K562 (cell line): Measurements from ENCODE around the gene COMMD1. TPM values are rescaled to one million over a fixed set of nuclear protein-coding genes. Genes with fewer than 3 reads are reported as not detected.

Experiments
- ADNP ChIP-seq: fragments of 200-800 bp; sonication (Bioruptor generic); IDR thresholded peaks from 2 replicates; pipeline ENCODE4 v1.6.1; 2016; ENCODE audit warnings: missing genetic modification characterization, missing compliant biosample characterization
- BDP1 ChIP-seq: IDR thresholded peaks from 3 replicates; pipeline ENCODE4 v1.6.1; 2011; ENCODE audit not compliant: insufficient read length, insufficient read depth
- HBP1 ChIP-seq: fragments of 450-650 bp; formaldehyde crosslinking; IDR thresholded peaks from 2 replicates; pipeline ENCODE4 v1.4.0; 2022; ENCODE audit warnings: missing genetic modification characterization
- NFRKB ChIP-seq: fragments of 450-650 bp; IDR thresholded peaks from 2 replicates; pipeline ENCODE4 v1.6.1; 2016; ENCODE audit warnings: low read depth
- TOE1 ChIP-seq, 2 experiments: fragments of 450-650 bp in 1 of 2; sonication (generic) in 1 of 2; formaldehyde crosslinking in 1 of 2; IDR thresholded peaks; 2 replicates each; pipeline versions ENCODE4 v1.7.1 to v1.8.0; 2016 to 2022; ENCODE audit warnings: borderline replicate concordance in 2 of 2, mild to moderate bottlenecking in 2 of 2, antibody characterized with exemption in 1 of 2, inconsistent platforms in 1 of 2, low read depth in 1 of 2, missing genetic modification reagents in 1 of 2, moderate library complexity in 1 of 2
- YY1 ChIP-seq, 3 experiments: IDR thresholded peaks; 2 replicates each; pipeline ENCODE4 v1.6.1; 2011; ENCODE audit warnings: low read length in 2 of 3, mild to moderate bottlenecking in 2 of 3, moderate library complexity in 2 of 3, borderline replicate concordance in 1 of 3, control low read depth in 1 of 3, low read depth in 1 of 3; ENCODE audit not compliant: insufficient read depth in 3 of 3, insufficient replicate concordance in 2 of 3, control insufficient read depth in 1 of 3, insufficient read length in 1 of 3; ENCODE audit errors: extremely low read depth in 1 of 3
- polyA plus RNA-seq, 8 experiments: library from polyadenylated mRNA; depleted of rRNA in 4 of 8; stranded (reverse) in 5 of 8; unstranded in 3 of 8; fragments of >200 nt; fragmentation: Nextera tagmentation in 2 of 8; fragmentation: Illumina TruSeq in 1 of 8; extraction: Ambion mirVana in 2 of 8; extraction: Trizol in 1 of 8; gene quantifications; 2 replicates each; pipeline versions ENCODE4 v1.2.1 to v1.2.3, GENCODE V29; 2011 to 2014; ENCODE audit warnings: inconsistent platforms in 1 of 8, missing spikeins in 1 of 8
- total RNA-seq, 7 experiments: library from RNA; depleted of rRNA in 6 of 7; stranded (reverse); fragments of >200 nt in 6 of 7; fragmentation: Illumina TruSeq in 2 of 7; extraction: Trizol in 2 of 7; gene quantifications; 2 replicates each; pipeline versions ENCODE4 v1.2.1 to v1.2.3, GENCODE V29; 2011 to 2021; ENCODE audit warnings: low replicate concordance in 1 of 7
- TF ChIP-seq, protein P1 (sequence below): fragments of 250-450 bp; sonication (Bioruptor Pico); IDR thresholded peaks from 2 replicates; pipeline ENCODE4 v1.5.0; 2021; ENCODE audit warnings: mild to moderate bottlenecking, borderline replicate concordance
- TF ChIP-seq, protein P2 (sequence below): fragments of 450-650 bp; IDR thresholded peaks from 2 replicates; pipeline ENCODE4 v1.6.1; 2018; ENCODE audit not compliant: partially characterized antibody
- TF ChIP-seq, protein P3 (sequence below): fragments of 450-650 bp; IDR thresholded peaks from 2 replicates; pipeline ENCODE4 v1.6.1; 2017; ENCODE audit warnings: antibody characterized with exemption

COMMD1 gene
- total and polyA plus RNA-seq, 9 of the 15 experiments (the other 6 are each of a cell fraction or from before 2014, with no cell fraction given), result 14.4 to 77.0 (median 21.4) TPM

GRCh38 chr2:61943251-61943650, 37.8 kb downstream of the COMMD1 start (continued):
- TF ChIP-seq, protein P1, sequence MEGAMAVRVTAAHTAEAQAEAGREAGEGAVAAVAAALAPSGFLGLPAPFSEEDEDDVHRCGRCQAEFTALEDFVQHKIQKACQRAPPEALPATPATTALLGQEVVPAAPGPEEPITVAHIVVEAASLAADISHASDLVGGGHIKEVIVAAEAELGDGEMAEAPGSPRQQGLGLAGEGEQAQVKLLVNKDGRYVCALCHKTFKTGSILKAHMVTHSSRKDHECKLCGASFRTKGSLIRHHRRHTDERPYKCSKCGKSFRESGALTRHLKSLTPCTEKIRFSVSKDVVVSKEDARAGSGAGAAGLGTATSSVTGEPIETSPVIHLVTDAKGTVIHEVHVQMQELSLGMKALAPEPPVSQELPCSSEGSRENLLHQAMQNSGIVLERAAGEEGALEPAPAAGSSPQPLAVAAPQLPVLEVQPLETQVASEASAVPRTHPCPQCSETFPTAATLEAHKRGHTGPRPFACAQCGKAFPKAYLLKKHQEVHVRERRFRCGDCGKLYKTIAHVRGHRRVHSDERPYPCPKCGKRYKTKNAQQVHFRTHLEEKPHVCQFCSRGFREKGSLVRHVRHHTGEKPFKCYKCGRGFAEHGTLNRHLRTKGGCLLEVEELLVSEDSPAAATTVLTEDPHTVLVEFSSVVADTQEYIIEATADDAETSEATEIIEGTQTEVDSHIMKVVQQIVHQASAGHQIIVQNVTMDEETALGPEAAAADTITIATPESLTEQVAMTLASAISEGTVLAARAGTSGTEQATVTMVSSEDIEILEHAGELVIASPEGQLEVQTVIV (CRISPR knock-in tag), result no peak
- TF ChIP-seq YY1 (IDR thresholded peaks at IDR 0.05; ENCODE audit: borderline replicate concordance in 1 of 3, control insufficient read depth in 1 of 3, extremely low read depth in 1 of 3, insufficient read depth in 3 of 3, insufficient read length in 1 of 3, insufficient replicate concordance in 2 of 3, low read depth in 1 of 3, low read length in 2 of 3) (no peak), TOE1 (IDR thresholded peaks at IDR 0.05; ENCODE audit: borderline replicate concordance) (no peak), TOE1 (CRISPR knock-in tag; IDR thresholded peaks at IDR 0.05; ENCODE audit: borderline replicate concordance, low read depth) (no peak), NFRKB (no peak), HBP1 (CRISPR knock-in tag) (no peak), BDP1 (no peak), ADNP (no peak)
- TF ChIP-seq, protein P2, sequence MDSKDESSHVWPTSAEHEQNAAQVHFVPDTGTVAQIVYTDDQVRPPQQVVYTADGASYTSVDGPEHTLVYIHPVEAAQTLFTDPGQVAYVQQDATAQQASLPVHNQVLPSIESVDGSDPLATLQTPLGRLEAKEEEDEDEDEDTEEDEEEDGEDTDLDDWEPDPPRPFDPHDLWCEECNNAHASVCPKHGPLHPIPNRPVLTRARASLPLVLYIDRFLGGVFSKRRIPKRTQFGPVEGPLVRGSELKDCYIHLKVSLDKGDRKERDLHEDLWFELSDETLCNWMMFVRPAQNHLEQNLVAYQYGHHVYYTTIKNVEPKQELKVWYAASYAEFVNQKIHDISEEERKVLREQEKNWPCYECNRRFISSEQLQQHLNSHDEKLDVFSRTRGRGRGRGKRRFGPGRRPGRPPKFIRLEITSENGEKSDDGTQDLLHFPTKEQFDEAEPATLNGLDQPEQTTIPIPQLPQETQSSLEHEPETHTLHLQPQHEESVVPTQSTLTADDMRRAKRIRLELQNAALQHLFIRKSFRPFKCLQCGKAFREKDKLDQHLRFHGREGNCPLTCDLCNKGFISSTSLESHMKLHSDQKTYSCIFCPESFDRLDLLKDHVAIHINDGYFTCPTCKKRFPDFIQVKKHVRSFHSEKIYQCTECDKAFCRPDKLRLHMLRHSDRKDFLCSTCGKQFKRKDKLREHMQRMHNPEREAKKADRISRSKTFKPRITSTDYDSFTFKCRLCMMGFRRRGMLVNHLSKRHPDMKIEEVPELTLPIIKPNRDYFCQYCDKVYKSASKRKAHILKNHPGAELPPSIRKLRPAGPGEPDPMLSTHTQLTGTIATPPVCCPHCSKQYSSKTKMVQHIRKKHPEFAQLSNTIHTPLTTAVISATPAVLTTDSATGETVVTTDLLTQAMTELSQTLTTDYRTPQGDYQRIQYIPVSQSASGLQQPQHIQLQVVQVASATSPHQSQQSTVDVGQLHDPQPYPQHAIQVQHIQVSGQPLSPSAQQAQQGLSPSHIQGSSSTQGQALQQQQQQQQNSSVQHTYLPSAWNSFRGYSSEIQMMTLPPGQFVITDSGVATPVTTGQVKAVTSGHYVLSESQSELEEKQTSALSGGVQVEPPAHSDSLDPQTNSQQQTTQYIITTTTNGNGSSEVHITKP, result no peak
- TF ChIP-seq, protein P3, sequence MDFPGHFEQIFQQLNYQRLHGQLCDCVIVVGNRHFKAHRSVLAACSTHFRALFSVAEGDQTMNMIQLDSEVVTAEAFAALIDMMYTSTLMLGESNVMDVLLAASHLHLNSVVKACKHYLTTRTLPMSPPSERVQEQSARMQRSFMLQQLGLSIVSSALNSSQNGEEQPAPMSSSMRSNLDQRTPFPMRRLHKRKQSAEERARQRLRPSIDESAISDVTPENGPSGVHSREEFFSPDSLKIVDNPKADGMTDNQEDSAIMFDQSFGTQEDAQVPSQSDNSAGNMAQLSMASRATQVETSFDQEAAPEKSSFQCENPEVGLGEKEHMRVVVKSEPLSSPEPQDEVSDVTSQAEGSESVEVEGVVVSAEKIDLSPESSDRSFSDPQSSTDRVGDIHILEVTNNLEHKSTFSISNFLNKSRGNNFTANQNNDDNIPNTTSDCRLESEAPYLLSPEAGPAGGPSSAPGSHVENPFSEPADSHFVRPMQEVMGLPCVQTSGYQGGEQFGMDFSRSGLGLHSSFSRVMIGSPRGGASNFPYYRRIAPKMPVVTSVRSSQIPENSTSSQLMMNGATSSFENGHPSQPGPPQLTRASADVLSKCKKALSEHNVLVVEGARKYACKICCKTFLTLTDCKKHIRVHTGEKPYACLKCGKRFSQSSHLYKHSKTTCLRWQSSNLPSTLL, result no peak
